C4-2B (cell line): Measurements from ENCODE around the gene CAMK1D.

Source experiments
- ZFX ChIP-seq: fragments of 450-650 bp; IDR thresholded peaks from 2 replicates; pipeline ENCODE4 v1.6.1; 2017
- TF ChIP-seq, protein P1 (sequence below): fragments of 450-650 bp; conservative IDR thresholded peaks from 2 replicates; pipeline ENCODE4 v1.5.1; 2017; ENCODE audit warnings: mild to moderate bottlenecking

DNA sequence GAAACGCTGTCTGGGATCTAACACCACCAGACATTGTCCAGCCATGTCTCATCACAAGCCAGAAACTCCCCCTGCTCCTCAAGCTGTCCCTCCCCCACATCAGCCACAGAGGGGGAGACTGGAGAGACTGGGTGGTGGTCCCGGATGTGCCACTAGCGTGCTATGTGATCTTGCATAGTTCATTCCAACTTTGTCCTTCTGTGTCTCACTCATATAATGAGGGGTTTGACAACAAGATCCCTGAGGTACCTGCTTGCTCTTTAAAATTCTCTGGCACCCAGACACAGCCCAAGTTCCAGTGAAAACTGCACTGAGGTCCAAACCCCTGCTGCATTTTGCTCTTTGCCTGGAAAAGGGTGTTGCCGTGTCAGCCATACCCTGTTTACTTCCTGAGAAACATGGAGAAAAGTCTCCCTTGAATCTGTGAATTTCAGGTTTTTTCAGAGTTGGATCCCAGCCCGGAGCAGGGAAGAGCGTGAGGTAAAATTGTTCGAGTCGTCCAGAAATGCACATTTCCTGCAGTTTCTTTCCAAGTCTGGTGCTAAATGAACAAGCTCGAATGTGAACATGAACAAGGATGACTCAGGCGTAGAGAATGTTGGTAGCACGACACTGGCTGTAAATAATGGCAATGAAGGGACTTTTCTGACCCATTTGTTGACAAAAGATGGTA lies 495.6 kb downstream of the CAMK1D start:
- TF ChIP-seq, protein P1, sequence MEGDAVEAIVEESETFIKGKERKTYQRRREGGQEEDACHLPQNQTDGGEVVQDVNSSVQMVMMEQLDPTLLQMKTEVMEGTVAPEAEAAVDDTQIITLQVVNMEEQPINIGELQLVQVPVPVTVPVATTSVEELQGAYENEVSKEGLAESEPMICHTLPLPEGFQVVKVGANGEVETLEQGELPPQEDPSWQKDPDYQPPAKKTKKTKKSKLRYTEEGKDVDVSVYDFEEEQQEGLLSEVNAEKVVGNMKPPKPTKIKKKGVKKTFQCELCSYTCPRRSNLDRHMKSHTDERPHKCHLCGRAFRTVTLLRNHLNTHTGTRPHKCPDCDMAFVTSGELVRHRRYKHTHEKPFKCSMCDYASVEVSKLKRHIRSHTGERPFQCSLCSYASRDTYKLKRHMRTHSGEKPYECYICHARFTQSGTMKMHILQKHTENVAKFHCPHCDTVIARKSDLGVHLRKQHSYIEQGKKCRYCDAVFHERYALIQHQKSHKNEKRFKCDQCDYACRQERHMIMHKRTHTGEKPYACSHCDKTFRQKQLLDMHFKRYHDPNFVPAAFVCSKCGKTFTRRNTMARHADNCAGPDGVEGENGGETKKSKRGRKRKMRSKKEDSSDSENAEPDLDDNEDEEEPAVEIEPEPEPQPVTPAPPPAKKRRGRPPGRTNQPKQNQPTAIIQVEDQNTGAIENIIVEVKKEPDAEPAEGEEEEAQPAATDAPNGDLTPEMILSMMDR, result no peak
- TF ChIP-seq ZFX, result no peak
